Smooth muscle cell of the brain vasculature (primary cell): ENCODE measurements around the gene ITGA1.

ENCODE experiments used
- DNase-seq: peaks from one replicate; pipeline ENCODE4 v3.0.0-alpha.2; 2012; ENCODE audit warnings: low read depth, low spot score

Gene ITGA1

DNA sequence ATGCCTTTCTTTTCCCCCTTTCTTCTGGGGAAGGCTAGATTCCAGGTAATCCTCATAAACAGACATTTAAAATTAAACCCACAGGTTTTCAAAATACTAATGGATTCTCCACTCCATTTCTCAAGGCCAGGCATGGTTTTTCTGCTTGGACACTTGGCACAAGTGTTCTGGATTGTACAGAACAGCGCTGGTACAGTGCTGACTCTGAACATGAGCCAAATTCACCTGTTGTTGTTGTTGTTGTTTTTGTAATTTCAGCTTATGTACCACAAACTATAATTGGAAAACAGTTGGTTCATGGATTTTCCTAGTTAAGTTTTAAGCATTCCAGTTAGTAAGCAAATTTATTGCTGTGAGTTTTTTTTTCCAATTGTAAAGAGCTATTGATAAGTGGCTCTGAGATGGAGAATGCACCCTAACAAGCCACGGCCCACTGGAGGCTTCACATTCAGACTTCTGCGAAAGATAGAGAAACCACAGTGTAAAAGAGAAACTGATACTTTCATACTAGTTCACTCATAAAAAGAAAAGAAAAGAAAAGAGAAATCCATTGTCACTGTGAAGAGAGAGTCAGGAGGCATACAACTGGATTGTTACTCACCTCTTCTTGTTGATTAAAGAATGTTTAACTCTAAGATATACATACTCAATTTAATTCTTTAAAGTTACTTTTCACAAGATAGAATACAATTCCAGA, 16.2 kb upstream of the ITGA1 start:
- DNase-seq: no peak

DNA sequence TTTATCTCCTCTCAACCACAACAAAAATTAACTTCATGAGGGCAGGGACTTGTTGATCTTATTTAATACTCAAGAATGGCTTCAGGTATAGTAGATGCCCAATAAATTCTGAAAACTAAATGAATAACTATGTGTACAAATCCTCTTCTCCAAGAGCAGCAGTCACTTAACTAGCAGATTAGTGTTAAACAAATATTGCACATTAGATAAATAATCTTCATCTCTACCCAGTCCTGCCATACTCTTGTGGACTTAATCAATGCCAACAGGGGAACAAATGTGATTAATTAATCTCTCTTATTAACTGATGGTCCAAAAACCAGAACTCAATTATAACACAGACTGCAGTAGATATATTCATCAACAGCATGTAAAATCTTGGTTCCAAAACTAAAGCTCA, 15.0 kb upstream of the ITGA1 start:
- DNase-seq: no peak

DNA sequence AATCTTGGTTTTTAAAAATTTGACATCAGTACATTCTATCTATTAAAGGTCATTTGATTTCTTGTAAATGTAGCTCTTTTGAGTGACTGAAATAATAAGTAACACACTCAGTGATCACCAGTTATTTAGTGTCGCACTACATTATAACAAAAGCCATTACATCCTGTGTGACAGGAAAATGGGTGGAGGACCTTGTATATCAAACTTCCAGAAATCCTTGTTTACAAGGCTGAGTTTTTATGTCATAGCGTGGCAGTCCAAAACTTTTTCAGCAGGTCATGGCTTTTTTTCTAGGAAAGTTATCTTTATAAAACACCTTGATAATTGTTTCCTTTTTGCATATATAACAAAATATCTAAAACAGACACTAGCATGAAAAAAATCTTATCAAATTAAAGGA, 14.4 kb upstream of the ITGA1 start:
- DNase-seq: no peak

DNA sequence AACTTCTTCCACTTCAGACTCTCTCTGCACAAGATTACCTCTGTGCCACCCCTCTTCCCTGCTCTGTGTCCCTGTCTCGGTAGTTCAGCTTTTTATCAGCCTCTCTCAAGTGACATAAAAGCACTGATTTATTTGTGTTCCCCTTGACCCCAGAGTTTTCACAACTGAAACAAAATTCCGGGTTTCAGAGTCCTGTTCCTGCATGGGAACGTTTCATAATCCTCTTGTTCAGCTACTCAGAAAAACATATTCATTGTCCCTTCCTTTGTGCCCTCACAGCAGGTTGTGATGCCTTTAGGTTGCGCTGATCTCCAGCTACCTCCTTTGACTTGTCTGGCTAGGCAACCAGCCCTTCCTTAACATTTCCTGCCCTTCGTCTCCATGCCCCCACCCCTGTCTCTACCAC, 13.7 kb upstream of the ITGA1 start:
- no peak for DNase-seq

DNA sequence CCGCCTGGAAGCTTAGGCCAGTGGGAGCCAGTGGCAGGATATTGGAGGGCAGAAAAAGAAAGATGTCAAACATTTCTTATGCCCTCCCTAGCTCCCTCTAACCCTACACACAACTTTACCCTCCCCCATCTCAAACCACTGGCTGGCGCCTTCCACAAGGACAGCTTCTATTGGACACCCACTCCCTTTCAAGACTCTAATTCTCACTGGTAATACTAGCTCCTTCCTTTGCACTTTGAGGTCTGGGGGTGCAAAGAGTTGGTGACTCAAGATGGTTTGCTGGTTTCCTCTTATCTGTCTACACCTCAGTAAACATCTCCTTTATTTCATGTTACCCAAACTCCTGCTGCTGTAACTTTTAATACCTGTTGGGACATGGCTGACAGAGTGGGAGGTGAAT, 11.6 kb upstream of the ITGA1 start:
- DNase-seq: no peak

DNA sequence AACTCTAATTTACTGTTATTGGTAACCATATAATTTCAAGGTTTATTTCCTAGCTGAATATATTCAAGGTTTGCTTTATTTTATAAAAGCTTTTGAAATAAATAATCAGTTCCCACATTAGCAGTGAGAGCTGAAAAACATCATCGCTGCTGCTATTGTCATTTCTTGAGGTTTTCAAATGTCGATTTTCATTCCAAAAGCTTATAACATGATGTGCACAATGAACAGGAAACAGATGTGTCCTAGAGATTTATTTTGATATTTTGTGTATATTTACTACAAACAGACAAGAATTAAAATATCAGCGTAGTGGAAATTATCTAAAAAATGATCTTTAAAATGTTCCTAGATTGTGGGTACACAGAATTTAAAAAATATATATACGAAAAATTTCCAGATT, 10.5 kb upstream of the ITGA1 start:
- DNase-seq: no peak

DNA sequence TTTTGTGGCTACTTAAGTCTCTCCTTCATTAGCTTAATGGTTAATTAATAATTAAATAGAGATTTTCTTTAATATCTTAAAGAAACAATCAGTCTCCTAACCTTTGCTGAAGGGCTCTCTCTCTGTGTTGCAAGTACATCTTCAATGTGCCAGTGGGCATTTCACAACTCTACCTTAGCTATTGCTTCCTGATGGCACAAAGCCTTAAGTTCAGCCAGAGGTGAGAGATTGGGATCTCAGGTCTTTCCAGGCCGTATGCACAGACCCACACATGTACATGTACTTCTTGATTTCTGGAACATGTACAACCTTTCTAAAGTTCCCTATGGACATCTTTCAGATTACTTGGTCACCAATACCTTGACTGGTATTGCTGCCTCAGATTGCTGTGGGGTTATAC, 8.9 kb upstream of the ITGA1 start:
- DNase-seq: no peak

DNA sequence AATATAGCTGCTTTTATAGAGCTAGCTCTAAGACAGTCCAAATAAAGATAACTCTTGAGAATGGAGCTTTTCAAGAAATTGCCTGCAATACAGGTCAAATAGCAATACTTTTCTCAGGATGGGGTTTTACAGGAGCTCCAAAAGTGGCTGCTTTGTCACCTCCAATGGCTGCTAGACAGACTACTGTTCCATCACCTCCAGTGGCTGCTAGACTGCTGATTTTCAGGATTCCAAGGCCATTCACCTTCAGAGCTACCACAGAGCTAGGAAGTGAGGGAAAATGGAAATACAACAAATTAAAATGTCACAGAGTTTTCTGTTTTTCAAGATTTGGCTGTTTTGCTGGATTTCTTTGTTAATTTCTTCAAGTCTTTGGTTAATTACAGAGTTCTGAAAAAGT, 8.5 kb upstream of the ITGA1 start:
- DNase-seq: no peak

DNA sequence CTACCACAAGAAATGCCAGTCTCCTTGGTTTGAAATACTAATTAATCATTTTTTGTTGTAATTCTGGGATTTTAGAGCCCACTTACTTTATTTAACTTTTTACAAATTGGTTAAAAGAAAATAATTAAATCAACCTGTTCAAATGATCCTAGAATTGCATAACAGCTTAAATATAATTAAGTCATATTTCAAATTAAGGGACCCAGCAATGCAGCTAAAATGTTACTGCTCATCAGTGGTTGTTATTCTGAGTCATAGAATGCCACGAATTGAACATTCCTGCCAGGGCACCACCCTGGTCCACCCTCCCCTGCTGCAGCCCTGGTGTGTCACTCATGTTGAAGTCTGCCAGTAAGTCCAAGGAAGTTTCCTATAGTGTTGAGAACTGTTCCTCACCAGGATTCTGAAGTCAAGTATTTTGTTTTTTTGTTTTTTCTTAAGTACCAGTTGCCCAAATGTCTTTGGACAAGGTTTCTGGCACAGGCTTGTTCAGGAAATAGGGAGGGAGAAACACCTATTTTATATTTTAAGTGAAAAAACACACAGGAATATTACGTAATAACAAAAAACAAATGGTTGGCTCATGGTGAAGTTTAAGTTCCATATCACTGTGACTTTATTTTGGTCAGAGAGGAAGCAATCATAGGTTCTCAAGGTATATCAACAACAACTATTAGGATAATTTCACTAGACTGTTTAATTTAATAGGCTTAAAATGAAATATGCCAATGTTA, 4.3 kb upstream of the ITGA1 start:
- DNase-seq: no peak

DNA sequence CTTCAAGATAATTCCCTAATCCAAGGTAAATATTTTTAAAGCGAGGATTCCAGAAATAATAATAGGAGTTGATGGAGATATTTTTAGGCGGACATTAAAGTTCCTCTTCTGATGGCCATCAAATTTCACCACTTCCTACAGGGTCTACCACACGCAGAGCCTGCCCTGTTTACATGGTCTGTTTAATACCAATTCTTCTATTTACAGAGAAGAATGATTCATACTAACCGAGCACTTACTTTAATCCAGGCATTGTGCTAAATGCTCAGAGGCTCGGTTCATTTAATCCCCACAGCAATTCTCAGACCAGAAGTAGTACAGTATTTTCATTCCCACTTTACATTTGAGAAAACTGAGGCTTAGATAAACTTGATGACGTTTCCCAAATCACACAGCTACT, 3.0 kb upstream of the ITGA1 start:
- DNase-seq: no peak

DNA sequence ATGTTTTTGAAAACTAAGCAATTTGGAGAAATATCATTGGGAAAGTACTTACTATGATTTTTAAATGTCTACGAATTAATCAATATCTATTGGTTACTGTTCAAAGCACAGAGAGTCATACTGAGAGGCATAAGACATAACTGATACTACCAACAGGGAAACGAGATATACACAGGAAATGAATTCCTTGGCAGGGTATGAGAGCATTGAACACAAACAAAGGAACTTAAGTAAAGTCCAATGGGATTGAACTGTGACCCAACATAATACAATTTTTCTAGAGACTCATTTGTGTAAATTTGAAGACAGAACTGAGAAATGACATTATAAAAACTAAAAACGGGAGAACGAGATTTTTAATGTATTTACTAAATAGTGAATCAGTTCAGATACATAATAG, 1.3 kb upstream of the ITGA1 start:
- DNase-seq: no peak

DNA sequence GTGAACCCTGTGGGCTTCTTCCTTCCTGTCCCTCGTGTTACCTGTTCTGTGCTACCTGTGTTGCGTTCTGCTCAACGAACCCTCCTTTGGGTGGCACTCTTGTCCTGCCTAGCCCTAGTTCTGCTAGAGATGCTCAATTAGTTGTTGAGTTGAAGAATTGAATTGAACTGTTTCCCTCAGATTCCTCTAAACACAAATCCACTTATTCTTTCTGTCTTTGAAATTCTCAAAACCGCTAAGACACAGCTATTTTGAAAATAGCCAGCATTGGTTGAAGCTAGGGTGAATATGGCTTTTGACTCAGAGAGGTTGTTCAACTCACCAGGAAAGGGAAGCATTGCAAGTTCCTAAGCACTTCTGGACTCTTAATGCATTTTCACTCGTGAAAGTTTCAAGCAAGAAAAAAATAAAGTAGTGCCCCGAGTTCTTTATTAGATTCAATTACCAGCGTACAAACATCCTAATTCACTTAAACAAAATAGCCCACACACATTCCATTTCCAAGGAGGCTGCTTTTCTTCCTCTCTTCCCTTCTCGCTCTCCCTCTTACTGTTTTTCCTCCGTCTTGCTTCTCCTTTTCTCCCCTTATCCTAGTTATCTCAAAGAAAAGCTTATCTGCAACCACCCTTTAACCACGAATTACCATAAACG, 642 bp upstream of the ITGA1 start:
- no peak for DNase-seq

DNA sequence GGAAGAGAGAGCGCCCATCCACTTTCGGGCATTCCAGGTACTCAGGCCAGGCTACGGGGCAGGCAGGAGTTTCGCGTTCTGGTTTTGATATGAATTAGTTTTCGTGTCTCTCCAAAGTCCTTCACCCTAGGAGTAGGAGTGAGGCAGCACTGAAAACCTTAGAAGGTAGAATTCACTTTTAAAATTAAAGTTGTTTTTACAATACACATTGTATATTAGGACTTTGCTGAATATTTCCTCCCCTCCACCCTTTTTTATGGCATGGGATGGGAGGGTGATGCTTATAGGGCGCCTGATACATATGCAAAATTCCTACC, 747 bp downstream of the ITGA1 start:
- no peak for DNase-seq

DNA sequence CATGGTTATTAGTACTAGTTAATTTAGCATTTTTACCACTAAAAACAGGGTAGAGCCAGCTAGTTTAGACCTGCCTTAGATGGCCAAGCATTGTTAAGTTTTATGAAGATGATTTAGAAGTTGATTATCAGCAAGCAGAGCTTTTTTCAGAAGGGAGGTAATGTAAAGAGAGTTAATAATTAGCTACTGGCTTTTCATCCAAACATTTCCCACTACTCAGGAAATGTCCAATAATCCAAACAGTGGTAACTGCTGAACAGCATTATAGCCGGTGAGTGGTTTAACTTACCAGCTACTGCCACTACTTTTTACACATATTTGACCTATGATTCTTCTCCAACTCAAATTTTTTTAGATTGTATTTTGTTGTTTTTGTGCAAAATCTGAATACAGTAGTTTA, 1.7 kb downstream of the ITGA1 start:
- DNase-seq: no peak

DNA sequence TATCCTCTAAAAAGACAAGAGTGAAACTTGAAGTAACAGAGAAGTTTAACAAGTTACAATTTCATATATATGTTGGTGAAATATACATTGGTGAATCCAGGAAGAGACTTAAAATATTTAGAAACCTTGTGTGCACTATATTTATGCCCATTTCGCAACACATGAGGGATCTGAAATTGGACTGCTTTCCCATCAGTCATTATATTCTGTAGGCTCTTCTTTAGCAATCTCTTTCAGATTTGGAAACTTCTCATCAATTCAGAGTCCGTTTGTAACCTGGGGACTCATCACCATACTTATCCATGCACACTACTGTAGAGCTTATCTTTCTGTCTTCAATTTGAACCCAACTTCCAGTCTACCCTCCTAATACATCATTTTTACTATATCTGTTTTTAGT, 2.1 kb downstream of the ITGA1 start:
- no peak for DNase-seq

DNA sequence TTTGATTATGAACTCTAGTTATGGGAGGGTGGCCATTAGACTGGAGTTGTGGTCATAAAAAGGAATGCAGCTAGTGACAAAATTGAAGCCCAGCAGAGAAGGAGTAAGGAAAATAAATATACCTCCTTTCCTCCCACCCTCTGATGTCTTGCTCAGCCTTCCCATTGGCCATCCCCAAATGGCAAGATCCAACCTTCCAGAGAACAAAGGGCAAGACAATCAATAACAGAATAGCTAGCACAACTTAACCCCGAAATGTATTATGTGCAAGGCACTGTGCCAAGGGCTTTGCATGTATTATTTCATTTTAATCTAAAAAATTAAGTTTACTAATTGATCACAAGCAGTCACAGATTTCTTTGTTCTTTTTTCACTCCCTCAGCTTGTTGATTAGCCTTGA, 3.6 kb downstream of the ITGA1 start:
- DNase-seq: no peak

DNA sequence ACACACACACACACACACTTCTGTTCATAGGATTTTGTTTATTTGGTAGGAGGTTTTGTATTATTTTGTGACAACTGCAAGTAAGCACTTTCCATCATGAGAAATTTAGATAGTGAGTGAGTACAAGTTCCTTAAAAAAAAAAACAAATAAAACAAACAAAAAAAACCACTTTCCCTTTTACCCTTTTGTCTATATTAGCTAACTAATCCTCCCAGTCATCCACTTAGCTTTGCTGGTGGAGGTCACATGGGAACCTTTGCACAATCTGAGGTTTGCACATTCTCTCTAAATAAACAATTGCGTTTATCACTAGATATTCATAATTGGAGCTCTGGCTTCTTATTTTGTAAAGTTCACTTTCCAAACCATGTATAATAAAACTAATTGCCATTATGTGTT, 6.8 kb downstream of the ITGA1 start:
- no peak for DNase-seq

DNA sequence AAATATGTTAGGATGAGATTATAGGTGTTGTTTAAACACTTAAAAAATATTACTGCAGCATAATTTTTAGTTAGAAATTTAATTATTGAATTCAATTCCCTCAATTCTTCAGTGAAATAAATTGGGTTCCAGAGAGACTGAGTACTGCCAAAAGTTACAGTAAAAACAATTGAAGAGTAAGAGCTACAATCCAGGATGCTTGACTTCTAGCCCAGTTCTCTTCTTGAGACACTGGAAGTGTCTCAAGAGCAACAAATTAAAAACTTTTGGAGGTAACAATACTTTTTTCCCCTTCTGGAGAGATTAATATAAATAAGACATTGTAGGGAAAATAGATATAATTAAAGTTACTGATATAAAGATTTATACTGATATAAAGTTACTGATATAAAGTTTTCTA, 8.3 kb downstream of the ITGA1 start:
- no peak for DNase-seq

DNA sequence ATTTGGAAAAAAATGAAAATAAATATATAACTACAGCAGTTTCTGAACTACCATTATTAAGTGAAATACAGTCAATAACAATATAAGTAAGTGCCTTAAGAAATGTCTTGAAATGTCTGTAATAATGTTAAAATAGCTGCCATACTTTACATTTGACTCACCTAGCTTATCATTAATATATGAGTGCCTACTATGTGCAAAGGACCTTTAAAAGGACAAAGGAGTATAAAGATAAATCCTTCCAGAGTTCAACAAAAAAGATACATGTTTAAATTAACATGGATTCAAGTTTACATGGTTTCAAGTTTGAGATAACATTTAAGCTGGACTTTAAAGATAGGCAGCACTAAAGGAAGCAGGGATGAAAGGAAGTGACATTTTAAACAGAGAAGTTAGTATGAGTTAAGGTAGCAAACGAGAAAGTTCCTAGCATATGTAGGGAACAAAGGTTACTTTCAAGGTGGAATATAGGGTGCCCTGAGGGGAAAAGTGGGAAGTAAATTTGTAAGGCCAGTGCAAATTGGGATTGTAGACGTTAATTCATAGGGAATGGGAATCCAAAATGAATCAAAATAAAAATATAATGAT, 8.9 kb downstream of the ITGA1 start:
- DNase-seq: no peak

DNA sequence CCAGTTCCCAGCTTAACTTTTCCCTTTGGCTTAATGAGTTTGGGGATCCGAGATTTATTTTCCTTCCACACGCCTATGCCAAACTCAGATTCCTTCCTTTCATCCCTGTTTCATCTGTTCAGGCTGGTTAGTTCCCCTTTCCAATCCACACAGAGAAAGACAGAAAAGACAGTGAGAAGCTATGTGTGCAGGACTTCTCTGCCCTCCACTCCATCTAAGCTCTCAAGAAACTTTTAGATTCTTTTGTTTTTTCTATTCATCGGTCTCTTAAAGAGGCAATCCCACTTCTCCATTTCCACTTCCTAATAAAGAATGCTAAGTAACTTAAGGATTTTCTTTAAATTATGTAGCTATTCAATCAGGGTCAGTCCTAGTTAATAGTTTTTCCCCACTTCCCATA, 11.2 kb downstream of the ITGA1 start:
- no peak for DNase-seq

DNA sequence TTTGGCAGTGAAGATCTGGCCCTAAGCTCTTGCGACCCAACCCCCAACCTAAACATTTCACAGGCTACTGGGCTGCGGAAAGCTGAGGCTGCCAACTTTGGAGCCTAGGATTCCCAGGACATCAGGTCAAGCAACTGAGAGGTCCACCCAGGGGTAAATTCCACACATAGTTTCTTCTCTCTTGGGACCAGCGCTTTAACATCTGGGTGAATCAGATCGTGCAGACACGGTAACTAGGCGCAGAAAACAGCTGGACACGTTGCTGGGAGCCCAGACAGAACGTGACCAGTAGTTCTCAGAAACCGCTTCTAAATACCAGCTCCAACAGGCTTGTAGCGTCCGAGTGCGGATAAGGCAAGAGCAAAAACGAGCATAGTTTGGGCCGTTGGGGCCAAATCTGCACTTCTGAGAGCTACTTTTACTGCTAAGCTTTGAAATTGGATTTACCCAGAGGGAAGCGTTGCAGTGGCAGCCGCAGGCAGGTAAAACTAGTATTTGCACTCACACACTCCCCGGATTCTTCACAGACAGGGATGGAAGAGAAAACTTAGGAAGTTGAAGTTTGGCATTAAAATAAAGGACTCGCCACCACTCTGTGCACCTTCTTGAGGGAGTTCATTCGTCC, 11.8 kb downstream of the ITGA1 start:
- peak; percentile 60 for DNase-seq

DNA sequence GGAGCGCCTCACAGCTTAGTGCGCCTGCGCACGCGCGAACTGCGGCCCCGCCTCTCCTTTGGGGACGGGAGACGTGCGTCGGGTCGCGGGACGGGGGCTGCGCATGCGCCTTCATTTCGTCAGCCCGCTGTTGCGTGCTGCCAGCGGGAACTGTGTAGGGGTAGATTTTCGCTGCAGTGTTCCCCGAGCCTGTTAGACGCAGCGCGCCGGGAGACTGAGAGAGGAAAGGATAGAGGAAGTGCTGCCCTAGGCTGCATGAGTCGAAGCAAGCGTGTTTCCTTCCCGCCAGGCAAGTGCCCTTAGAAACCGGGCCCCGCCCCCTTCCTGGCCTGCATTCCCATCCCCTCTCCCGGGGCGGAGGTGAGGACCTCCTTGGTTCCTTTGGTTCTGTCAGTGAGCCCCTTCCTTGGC, 12.3 kb downstream of the ITGA1 start:
- peak; percentile 80 for DNase-seq
